Urinary bladder (tissue), 4 donors: Measurements from ENCODE around the gene BLNK. TPM values are rescaled to one million over a fixed set of nuclear protein-coding genes. Genes with fewer than 3 reads are reported as not detected.

Experiments
- DNase-seq: peaks from one replicate; pipeline ENCODE4 v3.0.0-alpha.2; 2015; ENCODE audit errors: extremely low spot score
- H3K27ac ChIP-seq: one replicate; pipeline ENCODE4 v1.5.1; 2013; ENCODE audit warnings: low read depth, mild to moderate bottlenecking, moderate library complexity
- H3K36me3 ChIP-seq: one replicate; pipeline ENCODE4 v1.6.1; 2013; ENCODE audit warnings: mild to moderate bottlenecking, moderate library complexity; ENCODE audit not compliant: insufficient read depth
- H3K4me1 ChIP-seq: one replicate; pipeline ENCODE4 v1.6.1; 2013; ENCODE audit warnings: mild to moderate bottlenecking, moderate library complexity; ENCODE audit not compliant: insufficient read depth
- H3K4me3 ChIP-seq: one replicate; pipeline ENCODE4 v1.5.1; 2013; ENCODE audit warnings: low read depth, low read length
- WGBS: extraction: QIAGEN DNeasy Blood & Tissue Kit; methylation state at CpG from one replicate; pipeline ENCODE4 v1.1.7; 2013; 5-methylcytosine and 5-hydroxymethylcytosine counted together
- polyA plus RNA-seq: library from polyadenylated mRNA; stranded (reverse); fragments of 200-250 nt; gene quantifications from one replicate; pipeline ENCODE4 v1.2.3, GENCODE V29; 2013
- total RNA-seq: library from RNA; depleted of rRNA; stranded (reverse); fragments of >200 nt; gene quantifications from one replicate; pipeline ENCODE4 v1.2.3, GENCODE V29; 2014
- donor health status: healthy with polysubstance abuse.
- donor health status: healthy.

The BLNK gene
- total and polyA plus RNA-seq, 2 donors: 1.9 to 7.3 TPM

DNA sequence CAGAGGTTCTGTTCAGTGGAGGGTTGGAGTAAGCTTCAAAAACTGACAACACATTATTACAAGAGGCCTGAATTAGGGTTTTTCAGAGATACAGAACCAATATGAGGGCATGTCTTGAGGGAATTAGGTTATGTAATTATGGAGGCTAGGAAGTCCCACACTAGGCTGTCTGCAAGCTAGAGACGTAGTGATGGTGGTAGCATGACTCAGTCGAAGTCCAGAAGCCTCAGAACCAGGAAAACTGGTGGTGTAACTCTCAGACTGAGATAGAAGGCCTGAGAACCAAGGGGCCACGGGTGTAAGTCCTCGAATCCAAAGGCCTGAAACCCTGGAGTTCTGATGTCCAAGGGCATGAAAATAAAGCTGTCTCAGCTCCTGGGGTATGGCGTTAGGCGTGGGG lies 105.6 kb downstream of the BLNK start:
- DNase-seq: no peak
- H3K36me3 ChIP-seq: no peaks in the 10 kb centered on the region
- WGBS: 97% methylated on average over 6 of the region's 6 CpGs
- no peaks in the 10 kb centered on the region for H3K4me1 ChIP-seq
- H3K4me3 ChIP-seq: no peak overlapping the region
- no peak overlapping the region for H3K27ac ChIP-seq

DNA sequence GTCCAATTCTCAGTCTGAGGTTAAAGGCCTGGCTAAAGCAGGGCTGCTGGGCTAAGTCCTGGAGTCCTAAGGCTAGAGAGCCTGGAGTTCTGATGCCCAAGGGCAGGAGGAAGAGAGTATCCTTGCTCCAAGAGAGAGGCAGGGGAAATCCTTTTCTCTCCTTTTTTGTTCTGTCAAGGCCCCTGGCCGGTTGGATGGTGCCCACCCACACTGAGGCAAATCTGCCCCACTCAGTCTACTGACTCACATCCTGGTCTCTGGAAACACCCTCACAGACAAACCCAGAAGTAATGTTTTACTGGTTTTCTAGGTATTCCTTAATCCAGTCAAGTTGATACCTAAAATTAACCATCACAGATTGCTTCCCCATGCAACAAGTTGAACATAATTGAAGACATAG lies 118.3 kb downstream of the BLNK start:
- Histone ChIP-seq H3K36me3 (peaks cover 10% of the 10 kb centered on the region), H3K27ac (no peak overlapping the region), H3K4me3 (no peak overlapping the region), H3K4me1 (no peaks in the 10 kb centered on the region)
- no peak for DNase-seq
- 85% methylated on average over 1 of the region's 1 CpG for WGBS

DNA sequence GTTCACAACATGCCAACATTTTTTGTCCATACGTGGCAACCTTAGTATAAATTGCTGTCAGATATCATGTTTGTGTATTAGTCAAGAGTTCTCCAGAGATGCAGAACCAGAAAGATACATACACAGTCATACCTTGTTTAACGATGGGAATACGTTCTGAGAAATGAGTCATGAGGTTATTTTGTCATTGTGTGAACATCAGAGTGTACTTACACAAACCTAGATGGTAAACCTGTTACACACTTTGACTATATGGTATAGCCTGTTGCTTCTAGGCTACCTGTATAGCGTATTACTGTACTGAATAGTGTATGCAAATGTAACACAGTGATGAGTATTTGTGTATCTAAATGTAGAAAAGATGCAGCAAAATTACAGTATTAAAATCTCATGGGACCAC lies 118.9 kb downstream of the BLNK start:
- 91% methylated on average over 4 of the region's 4 CpGs for WGBS
- H3K27ac ChIP-seq: no peak overlapping the region
- no peak overlapping the region for H3K4me3 ChIP-seq
- no peaks in the 10 kb centered on the region for H3K4me1 ChIP-seq
- no peak for DNase-seq
- peaks cover 10% of the 10 kb centered on the region for H3K36me3 ChIP-seq

Other genes with a start within 250 kb of the BLNK start
- 7.3 TPM for gene CCNJ, start 228.0 kb downstream of the BLNK start, total RNA-seq
- 3.5 TPM for gene CCNJ, start 228.0 kb downstream of the BLNK start, polyA plus RNA-seq
- gene ZNF518A, start 141.3 kb downstream of the BLNK start, total RNA-seq: 101 TPM
- gene ZNF518A, start 141.3 kb downstream of the BLNK start, polyA plus RNA-seq: 5.1 TPM
- gene DNTT, start 32.9 kb upstream of the BLNK start, total RNA-seq: not detected
- not detected for gene DNTT, start 32.9 kb upstream of the BLNK start, polyA plus RNA-seq
- gene OPALIN, start 87.4 kb upstream of the BLNK start, total RNA-seq: not detected
- not detected for gene OPALIN, start 87.4 kb upstream of the BLNK start, polyA plus RNA-seq
- gene TLL2, start 242.4 kb upstream of the BLNK start, total RNA-seq: 0.90 TPM
- 0.22 TPM for gene TLL2, start 242.4 kb upstream of the BLNK start, polyA plus RNA-seq